Brain microvascular endothelial cell (primary cell): ENCODE data around the gene FUT4.

Source experiments
- DNase-seq: peaks from one replicate; pipeline ENCODE4 v3.0.0-alpha.2; 2020
- H3K27ac ChIP-seq: fragments of 250-450 bp; sonication (Bioruptor Pico); 2 replicates; pipeline ENCODE4 v1.5.1; 2020; ENCODE audit warnings: mild to moderate bottlenecking, moderate library complexity
- H3K27me3 ChIP-seq: fragments of 250-450 bp; sonication (Bioruptor Pico); replicated peaks from 2 replicates; pipeline ENCODE4 v1.5.1; 2020; ENCODE audit warnings: mild to moderate bottlenecking
- H3K36me3 ChIP-seq: fragments of 250-450 bp; sonication (Bioruptor Pico); replicated peaks from 2 replicates; pipeline ENCODE4 v1.5.1; 2020; ENCODE audit warnings: mild to moderate bottlenecking
- H3K4me3 ChIP-seq: 2 replicates; pipeline ENCODE4 v1.5.1; 2011; ENCODE audit warnings: low read depth, mild to moderate bottlenecking, control low read depth, low read length, moderate library complexity
- in situ Hi-C: cut with HindIII; loops from 2 replicates; pipeline ENCODE4 v1.10.0; 2017; ENCODE audit warnings: low sequenced_read_pairs, low pct_ligation_motif_present
- TF ChIP-seq, protein P1 (sequence below): IDR thresholded peaks from 2 replicates; pipeline ENCODE4 v1.5.1; 2011; ENCODE audit warnings: low read depth, mild to moderate bottlenecking, moderate library complexity, low read length, control low read depth, inconsistent platforms; ENCODE audit errors: missing control alignments

The FUT4 gene

DNA sequence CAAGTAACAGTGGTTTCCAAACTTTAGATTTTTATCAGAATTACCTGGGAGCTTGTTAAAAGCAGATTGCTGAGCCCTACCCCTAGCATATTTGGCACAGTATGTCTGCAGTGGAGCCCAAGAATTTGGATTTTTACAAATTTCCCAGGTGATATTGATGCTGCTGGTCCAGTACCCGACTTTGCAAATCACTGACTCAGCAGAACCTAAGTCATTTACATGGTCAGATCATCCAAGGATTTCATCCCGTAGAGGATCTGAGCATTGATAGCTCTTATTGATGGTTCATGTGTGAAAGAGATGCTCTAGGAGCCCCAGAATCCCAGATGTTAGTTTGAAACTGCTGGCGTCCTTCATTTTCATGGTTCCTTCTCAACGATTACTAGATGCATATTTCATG lies 25.4 kb upstream of the FUT4 start:
- DNase-seq: no peak
- no peaks in the 10 kb centered on the region for H3K36me3 ChIP-seq

DNA sequence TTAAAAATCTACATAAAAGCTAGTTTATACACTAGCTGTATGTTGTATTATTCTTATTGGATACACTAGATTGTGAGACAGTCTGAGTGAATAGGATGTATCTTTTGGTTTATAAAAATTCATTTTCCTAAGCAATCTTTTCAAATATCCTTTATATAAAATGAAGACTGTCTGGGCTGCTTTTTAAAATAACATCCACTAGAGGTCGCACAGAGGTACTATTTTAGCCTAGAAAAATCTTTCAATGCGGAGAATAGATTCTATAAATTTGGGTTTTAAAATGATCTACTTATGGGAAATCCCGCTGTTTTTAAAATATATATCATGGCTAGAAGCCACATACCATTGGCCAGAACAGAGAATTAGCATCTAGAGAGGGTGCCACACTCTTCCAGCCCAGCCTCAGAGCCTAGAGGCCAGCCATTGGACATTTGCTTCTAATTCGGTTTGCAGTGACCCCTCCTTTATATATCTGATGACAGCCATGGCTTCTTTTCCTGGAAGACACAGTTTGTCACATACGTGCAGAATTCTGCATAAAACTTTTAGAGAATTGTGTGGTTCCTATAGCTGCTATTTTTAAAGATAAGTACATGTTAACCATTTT lies 24.1 kb upstream of the FUT4 start:
- Histone ChIP-seq H3K4me3 (no peak overlapping the region), H3K36me3 (no peaks in the 10 kb centered on the region), H3K27me3 (no peaks in the 10 kb centered on the region), H3K27ac (no peak overlapping the region)
- in situ Hi-C loops: no loop called here
- peak; percentile 42 for DNase-seq
- TF ChIP-seq, protein P1, sequence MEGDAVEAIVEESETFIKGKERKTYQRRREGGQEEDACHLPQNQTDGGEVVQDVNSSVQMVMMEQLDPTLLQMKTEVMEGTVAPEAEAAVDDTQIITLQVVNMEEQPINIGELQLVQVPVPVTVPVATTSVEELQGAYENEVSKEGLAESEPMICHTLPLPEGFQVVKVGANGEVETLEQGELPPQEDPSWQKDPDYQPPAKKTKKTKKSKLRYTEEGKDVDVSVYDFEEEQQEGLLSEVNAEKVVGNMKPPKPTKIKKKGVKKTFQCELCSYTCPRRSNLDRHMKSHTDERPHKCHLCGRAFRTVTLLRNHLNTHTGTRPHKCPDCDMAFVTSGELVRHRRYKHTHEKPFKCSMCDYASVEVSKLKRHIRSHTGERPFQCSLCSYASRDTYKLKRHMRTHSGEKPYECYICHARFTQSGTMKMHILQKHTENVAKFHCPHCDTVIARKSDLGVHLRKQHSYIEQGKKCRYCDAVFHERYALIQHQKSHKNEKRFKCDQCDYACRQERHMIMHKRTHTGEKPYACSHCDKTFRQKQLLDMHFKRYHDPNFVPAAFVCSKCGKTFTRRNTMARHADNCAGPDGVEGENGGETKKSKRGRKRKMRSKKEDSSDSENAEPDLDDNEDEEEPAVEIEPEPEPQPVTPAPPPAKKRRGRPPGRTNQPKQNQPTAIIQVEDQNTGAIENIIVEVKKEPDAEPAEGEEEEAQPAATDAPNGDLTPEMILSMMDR: peak; percentile 54

More for the DNA sequence above, 25.4 kb upstream of the FUT4 start:
- no peak overlapping the region for H3K4me3 ChIP-seq
- no peaks in the 10 kb centered on the region for H3K27me3 ChIP-seq
- TF ChIP-seq, protein P1: no peak
- in situ Hi-C loops: no loop called here
- H3K27ac ChIP-seq: no peak overlapping the region

DNA sequence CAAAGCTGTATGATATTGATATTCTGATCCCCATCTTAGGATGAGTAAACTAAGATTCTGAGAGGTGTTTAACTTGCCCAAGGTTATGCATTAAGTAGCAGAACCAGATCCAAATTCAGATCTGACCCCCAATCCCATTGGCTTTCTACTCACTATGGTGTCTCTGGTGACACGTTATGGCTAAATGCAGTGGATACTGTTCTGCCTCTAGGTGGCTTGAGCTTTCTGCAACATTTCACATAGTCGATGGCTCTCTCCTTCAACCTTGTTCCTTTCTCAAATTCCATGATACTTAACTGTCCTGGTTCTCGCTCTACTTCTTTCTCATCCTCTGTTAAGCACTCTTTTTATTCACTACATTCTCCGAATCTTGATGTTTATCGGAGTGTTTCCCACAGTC lies 22.0 kb upstream of the FUT4 start:
- Histone ChIP-seq H3K4me3 (no peak overlapping the region), H3K36me3 (no peaks in the 10 kb centered on the region), H3K27ac (no peak overlapping the region), H3K27me3 (no peaks in the 10 kb centered on the region)
- TF ChIP-seq, protein P1: peak; percentile 73
- peak; percentile 29 for DNase-seq
- in situ Hi-C loops: no loop called here

DNA sequence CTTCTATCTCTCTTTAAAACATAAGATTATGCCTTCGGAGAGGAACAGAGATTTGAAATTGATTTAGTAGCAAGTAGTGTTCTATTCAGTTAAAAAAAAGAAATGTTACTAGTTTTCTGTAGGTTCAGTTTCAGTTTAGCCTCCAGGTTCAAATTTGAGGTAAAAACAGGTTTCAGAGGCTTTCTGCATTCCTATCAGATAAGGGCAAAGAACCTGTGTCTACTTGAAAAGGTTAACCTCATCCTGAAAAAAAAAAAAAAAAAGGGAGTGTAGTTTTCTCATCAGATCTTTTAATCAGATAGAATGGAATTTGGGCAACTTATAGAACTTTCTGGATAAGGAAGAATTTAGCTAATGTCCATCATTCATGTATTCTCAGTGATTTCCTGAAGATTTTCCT lies 19.4 kb upstream of the FUT4 start:
- no peak overlapping the region for H3K27ac ChIP-seq
- H3K36me3 ChIP-seq: no peaks in the 10 kb centered on the region
- no peak for DNase-seq
- H3K27me3 ChIP-seq: no peaks in the 10 kb centered on the region
- TF ChIP-seq, protein P1: no peak
- no peak overlapping the region for H3K4me3 ChIP-seq
- in situ Hi-C loops: no loop called here

DNA sequence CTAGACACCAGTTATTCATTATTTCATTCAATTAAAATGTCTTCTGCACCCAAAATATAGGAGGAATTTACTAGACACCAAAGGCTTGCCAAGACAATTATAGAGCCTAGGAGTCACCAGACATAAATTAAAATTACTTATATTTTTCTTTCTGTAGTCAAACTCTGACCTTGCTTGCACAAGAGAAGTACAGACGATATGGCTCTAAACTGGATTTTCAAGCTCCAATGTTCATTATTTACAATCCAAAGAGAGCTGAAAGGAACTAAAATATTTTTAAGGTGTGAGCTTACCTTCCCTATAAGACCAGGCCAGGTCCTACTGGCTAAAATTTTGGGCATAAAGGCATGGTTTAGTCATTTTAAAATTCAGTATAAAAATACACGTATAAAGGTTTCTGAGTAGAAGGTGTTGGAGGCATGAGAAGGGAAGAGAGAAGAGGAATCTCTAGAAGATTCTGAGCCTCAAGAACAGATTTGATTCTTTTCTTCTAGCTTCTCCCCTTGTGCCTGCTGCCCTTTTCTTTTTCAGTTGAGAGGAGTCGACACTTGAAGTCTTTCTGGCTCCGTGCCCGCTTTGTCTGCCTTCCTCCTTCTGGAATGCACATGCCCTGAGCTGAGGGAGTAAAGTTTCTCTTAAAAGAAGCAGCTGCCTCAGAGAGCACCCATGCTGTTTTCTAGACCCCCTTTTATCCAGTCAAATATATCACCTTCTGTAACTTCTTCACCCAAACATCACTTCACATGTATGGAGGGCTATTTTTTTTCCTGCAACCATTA lies 18.0 kb upstream of the FUT4 start:
- in situ Hi-C loops: no loop called here
- DNase-seq: peak; percentile 65
- TF ChIP-seq, protein P1: no peak
- Histone ChIP-seq H3K27ac (no peak overlapping the region), H3K36me3 (no peaks in the 10 kb centered on the region), H3K4me3 (no peak overlapping the region), H3K27me3 (no peaks in the 10 kb centered on the region)
